CD1c-positive myeloid dendritic cell (primary cell): ENCODE data around the gene EPC1.
"Not testable (repeated sequence)": the region's sequence is repeated elsewhere in the genome, so short reads cannot be mapped to it uniquely, and the experiment has no call there.

Experiments
- DNase-seq: peaks from one replicate; pipeline ENCODE4 v3.0.0-alpha.2; 2016; ENCODE audit errors: extremely low spot score

The EPC1 gene

DNA sequence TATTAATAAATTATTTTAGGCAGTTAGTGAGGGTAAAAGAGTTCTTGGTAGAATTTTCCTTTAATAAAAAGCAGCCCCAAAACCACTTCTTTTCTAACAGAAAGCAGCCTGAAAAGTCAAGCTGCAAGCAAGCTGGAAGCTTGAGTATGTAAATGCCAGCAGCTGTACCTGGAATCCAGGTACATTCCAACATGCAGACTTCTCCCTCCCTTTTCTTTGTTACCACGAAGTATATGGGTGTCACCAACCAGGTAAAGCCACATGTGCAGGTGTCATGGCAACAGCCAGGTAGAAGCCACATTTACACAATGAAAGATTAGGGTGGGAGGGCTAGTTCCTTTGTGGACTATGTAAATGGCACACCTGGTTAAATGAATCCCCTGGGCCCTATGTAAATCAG is 114.6 kb downstream of the EPC1 start:
- no peak for DNase-seq

DNA sequence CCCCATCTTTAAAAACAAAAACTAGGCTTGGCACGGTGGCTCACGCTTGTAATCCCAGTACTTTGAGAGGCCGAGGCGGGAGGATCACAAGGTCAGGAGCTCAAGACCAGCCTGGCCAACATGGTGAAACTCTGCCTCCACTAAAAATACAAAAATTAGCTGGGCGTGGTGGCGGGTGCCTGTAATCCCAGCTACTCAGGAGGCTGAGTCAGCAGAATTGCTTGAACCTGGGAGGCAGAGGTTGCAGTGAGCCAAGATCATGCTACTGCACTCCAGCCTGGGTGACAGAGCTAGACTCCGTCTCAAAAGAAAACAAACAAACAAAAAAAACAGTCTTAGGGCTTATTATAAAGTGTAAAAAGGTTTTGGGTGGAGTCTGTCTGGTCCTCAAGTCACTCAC is 117.2 kb downstream of the EPC1 start:
- not testable (repeated sequence) for DNase-seq

DNA sequence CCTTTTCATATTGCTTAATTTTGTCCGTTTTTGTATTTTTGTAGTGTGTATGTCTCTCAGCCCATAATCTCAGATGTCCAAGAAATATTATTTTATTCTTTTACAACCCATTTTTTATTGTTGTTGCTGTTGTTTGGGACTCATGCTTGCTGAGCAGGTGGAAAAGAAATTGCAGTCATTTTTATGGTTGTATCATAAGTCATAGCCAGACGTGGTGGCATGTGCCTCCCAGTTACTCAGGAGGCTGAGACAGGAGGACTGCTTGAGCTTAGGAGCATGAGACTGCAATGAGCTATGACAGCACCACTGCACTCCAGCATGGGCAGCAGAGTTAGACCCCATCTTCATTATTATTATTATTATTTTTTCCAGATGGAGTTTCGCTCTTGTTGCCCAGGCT is 117.8 kb downstream of the EPC1 start:
- DNase-seq, result no peak

DNA sequence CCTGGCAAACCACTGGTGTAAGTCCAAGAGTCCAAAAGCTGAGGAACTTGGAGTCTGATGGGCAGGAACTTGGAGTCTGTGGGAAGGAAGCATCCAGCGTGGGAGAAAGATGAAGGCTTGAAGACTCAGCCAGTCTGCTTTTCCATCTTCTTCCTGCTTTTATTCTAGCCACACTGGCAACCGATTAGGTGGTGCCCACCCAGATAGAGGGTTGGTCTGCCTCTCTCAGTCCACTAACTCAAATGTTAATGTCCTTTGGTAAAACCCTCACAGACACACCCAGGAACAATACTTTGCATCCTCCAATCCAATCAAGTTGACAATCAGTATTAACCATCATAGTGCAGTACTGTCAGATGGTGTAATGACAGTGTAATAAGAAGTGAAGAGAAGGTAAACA is 119.2 kb downstream of the EPC1 start:
- no peak for DNase-seq

DNA sequence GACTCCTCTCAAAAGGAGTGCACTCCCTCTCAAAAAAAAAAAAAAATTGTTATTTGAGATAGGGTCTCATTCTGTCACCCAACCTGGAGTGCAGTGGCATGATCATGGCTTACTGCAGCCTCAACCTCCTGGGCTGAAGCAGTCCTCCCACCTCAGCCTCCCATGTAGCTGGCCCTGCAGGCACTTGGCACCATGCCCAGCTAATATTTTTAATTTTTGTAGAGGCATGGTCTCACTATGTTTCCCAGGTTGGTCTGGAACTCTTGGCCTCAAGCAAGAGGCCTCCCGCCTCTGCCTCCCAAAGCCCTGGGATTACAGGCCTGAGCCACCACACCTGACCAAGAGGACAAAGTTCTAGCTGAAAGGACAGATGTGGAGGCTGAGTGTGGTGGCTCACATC is 120.3 kb downstream of the EPC1 start:
- no peak for DNase-seq

DNA sequence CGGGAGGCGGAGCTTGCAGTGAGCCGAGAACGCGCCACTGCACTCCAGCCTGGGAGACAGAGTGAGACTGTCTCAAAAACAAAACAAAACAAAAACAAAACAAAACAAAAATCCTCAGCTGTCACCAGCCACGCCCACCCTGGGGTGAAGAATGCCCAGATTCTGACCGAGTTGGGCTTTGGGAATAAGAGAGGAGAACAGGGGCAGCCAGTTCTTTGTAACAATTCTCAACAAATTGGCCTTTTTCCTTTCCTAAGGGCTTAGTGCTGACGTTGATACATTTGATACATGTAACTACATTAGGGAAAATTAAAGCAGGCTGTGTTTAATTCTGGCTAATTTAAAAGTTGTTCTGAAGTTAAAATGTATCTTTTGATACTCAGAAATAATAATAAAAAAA is 121.0 kb downstream of the EPC1 start:
- DNase-seq, result no peak

DNA sequence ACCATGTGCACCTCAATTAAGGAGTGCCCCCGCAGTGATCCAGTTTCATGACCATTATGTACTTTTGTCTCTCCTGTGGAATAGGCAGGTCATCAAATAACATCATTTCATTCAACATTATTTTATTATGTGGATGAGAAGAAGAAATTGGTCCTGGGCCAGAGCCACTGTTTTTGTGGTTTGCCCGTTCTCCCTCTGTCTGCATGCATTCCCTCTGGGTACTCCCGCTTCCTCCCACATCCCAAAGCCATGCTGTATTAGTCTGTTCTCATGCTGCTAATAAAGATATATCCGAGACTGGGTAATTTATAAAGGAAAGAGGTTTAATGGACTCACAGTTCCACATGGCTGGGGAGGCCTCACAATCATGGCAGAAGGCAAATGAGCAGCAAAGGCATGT is 124.6 kb downstream of the EPC1 start:
- not testable (repeated sequence) for DNase-seq

DNA sequence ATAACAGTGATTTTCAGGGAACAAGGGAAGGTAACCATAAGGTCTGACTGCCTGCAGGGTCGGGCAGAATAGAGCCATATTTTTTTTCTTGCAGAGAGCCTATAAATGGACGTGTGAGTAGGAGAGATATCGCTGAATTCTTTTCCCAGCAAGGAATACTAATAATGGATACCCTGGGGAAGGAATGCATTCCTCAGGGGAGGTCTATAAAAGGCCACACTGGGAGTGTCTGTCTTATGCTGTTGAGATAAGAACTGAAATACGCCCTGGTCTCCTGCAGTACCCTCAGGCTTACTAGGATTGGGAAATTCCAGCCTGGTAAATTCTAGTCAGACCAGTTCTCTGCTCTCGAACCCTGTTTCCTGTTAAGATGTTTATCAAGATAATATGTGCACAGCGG is 127.8 kb downstream of the EPC1 start:
- DNase-seq, result not testable (repeated sequence)

DNA sequence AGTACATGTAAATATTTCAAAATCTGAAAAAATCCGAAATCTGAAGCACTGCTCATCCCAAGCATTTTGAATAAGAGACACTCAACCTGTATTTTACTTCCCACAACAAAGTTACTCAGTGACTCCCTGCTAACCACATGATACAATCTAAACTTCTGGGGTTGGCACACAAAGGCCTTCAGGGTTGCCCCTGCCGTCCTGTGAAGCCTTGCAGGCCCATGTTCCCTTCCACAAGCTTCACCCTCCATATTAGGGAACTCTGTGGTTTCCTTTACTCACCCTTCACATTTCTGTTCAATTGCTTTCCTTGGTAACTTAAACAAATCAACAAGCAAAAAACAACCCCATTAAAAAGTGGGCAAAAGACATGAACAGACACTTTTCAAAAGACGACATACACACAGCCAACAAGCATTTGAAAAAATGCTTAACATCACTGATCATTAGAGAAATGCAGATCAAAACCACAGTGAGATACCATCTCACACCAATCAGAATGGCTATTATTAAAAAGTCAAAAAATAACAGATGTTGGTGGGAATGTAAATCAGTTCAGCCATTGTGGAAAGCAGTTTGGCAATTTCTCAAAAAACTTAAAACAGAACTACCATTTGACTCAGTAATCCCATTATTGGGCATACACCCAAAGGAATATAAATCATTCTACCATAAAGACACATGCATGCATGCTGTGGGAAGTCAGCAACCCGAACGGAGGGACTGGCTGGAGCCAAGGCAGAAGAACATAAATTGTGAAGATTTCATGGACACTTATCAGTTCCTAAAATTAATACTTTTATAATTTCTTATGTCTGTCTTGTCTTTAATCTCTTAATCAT is 128.5 kb downstream of the EPC1 start:
- DNase-seq, result not testable (repeated sequence)
